GM23338 (cell line): ENCODE results near the gene RANGAP1.

Experiments used
- CTCF ChIP-seq, 2 experiments: fragments of 200-600 bp in 1 of 2; sonication (generic) in 1 of 2; conservative IDR thresholded peaks; 2 replicates each; pipeline versions ENCODE4 v1.5.1 to v1.6.1; 2016 to 2017; ENCODE audit warnings: antibody characterized with exemption in 2 of 2, low read depth in 2 of 2, mild to moderate bottlenecking in 2 of 2, moderate library complexity in 1 of 2
- EZH2 ChIP-seq: fragments of 200-600 bp; sonication (generic); IDR thresholded peaks from one replicate; pipeline ENCODE4 v1.8.0; 2017; ENCODE audit warnings: antibody characterized with exemption, mild to moderate bottlenecking, low read depth; ENCODE audit not compliant: unreplicated experiment
- POLR2AphosphoS5 ChIP-seq: IDR thresholded peaks from 2 replicates; pipeline ENCODE4 v1.6.1; 2016; ENCODE audit warnings: antibody characterized with exemption, low read depth

GRCh38 chr22:41231369-41231768 is 54.6 kb downstream of the RANGAP1 start:
- TF ChIP-seq CTCF (conservative IDR thresholded peaks at IDR 0.05; ENCODE audit: low read depth in 2 of 2) (no peak), EZH2 (no peak), POLR2AphosphoS5 (no peak)
